ENCODE data around the gene BZW1.

DNA sequence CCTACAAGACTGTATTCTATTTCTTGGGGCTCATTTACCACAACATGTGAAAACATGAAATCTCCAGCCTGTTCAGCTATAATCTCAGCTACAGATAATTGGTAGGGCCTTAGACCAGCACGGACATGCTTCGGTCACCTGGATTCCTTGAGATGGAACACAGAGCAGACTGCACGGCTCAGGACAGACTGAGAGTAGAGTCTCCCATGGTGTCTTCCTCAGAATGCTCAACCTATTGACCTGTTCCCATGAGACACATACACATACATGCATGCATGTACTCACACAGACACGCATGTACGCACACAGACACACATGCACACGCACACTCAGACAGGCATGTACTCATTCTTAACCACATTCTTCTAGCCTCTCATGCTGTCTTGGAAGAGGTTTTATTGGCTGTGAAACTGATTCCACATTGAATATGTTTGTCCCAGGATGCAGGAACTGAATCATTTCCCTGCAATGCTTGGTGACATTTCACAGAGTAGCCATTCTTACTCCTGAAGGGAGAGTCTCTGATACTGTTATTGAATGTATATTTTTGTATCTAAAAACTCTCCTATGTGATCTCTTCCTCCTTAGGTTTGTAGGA, 23.5 kb upstream of the BZW1 start:
- TF ChIP-seq, protein P1, sequence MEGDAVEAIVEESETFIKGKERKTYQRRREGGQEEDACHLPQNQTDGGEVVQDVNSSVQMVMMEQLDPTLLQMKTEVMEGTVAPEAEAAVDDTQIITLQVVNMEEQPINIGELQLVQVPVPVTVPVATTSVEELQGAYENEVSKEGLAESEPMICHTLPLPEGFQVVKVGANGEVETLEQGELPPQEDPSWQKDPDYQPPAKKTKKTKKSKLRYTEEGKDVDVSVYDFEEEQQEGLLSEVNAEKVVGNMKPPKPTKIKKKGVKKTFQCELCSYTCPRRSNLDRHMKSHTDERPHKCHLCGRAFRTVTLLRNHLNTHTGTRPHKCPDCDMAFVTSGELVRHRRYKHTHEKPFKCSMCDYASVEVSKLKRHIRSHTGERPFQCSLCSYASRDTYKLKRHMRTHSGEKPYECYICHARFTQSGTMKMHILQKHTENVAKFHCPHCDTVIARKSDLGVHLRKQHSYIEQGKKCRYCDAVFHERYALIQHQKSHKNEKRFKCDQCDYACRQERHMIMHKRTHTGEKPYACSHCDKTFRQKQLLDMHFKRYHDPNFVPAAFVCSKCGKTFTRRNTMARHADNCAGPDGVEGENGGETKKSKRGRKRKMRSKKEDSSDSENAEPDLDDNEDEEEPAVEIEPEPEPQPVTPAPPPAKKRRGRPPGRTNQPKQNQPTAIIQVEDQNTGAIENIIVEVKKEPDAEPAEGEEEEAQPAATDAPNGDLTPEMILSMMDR (conservative IDR thresholded peaks at IDR 0.05): no peak
- TF ChIP-seq ZFX (IDR thresholded peaks at IDR 0.05): no peak

All from C4-2B (cell line).